ENCODE results near the gene CDK14.

DNA sequence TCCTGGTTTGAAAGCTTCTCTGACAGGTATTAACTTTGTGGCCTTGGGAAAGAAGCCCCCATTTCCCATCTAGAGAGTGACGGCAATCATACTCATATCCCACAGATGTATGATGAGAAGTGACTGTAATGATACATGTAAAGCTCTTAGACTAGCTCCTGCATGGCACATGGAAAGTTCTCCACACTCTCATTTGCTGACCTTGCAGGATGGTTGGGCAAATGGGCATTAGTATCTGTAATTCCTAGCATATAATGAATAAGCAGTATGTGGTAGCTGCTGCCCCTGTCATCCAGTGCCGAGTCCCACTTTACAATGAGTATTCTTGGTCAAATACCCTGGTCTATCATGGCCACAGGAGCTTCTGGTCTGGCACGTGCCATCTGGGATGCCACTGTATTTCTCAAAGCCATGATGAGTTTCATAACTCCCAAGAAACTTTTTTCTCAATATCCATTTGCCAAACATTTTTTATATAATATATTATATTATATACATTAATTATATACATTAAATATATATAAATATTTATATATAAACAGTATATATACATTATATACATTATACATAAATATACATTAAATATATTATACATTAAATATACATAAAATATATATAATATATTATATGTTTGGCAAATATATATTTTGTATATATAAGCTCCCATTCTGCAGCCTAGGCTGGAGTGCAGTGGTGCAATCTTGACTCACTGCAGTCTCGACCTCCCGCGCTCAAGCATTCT lies 561.6 kb downstream of the CDK14 start:
- TF ChIP-seq, protein P1, sequence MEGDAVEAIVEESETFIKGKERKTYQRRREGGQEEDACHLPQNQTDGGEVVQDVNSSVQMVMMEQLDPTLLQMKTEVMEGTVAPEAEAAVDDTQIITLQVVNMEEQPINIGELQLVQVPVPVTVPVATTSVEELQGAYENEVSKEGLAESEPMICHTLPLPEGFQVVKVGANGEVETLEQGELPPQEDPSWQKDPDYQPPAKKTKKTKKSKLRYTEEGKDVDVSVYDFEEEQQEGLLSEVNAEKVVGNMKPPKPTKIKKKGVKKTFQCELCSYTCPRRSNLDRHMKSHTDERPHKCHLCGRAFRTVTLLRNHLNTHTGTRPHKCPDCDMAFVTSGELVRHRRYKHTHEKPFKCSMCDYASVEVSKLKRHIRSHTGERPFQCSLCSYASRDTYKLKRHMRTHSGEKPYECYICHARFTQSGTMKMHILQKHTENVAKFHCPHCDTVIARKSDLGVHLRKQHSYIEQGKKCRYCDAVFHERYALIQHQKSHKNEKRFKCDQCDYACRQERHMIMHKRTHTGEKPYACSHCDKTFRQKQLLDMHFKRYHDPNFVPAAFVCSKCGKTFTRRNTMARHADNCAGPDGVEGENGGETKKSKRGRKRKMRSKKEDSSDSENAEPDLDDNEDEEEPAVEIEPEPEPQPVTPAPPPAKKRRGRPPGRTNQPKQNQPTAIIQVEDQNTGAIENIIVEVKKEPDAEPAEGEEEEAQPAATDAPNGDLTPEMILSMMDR (IDR thresholded peaks at IDR 0.05), result no peak
- TF ChIP-seq POLR2A (IDR thresholded peaks at IDR 0.05), result no peak
